NOMO-1 treated with DMSO at 0.1 percent for 48 hours (cell line): ENCODE data around the gene GOLGA3.
"Not testable (repeated sequence)": the region's sequence is repeated elsewhere in the genome, so short reads cannot be mapped to it uniquely, and the experiment has no call there.

Experiments used
- DNase-seq: peaks from one replicate; lab custom pipeline; 2025; ENCODE audit not compliant: unreplicated experiment; lab: John Stamatoyannopoulos, UW

The GOLGA3 gene

GRCh38 chr12:132813443-132813842, 15.2 kb downstream of the GOLGA3 start:
- no peak for DNase-seq

GRCh38 chr12:132812631-132813305, 15.9 kb downstream of the GOLGA3 start:
- DNase-seq, result peak; percentile 25

GRCh38 chr12:132809391-132809790, 19.3 kb downstream of the GOLGA3 start:
- DNase-seq, result not testable (repeated sequence)

GRCh38 chr12:132807295-132808092, 21.2 kb downstream of the GOLGA3 start:
- DNase-seq, result no peak

GRCh38 chr12:132806857-132807256, 21.8 kb downstream of the GOLGA3 start:
- DNase-seq, result no peak

GRCh38 chr12:132804426-132804861, 24.2 kb downstream of the GOLGA3 start:
- no peak for DNase-seq

GRCh38 chr12:132803888-132804287, 24.8 kb downstream of the GOLGA3 start:
- DNase-seq, result no peak

GRCh38 chr12:132803125-132803524, 25.5 kb downstream of the GOLGA3 start:
- DNase-seq, result no peak

- no peak for DNase-seq
Observed at GRCh38 chr12:132801741-132802140, 26.9 kb downstream of the GOLGA3 start.

- DNase-seq, result no peak
Observed at GRCh38 chr12:132798836-132799235, 29.8 kb downstream of the GOLGA3 start.

GRCh38 chr12:132797820-132798570, 30.7 kb downstream of the GOLGA3 start:
- DNase-seq, result no peak

GRCh38 chr12:132795847-132796246, 32.8 kb downstream of the GOLGA3 start:
- no peak for DNase-seq

- DNase-seq, result not testable (repeated sequence)
Observed at GRCh38 chr12:132791940-132792339, 36.7 kb downstream of the GOLGA3 start.

- DNase-seq, result no peak
Observed at GRCh38 chr12:132789099-132789471, 39.6 kb downstream of the GOLGA3 start.

GRCh38 chr12:132788375-132789098, 40.1 kb downstream of the GOLGA3 start:
- DNase-seq, result no peak

GRCh38 chr12:132787877-132788276, 40.8 kb downstream of the GOLGA3 start:
- DNase-seq, result no peak

- DNase-seq, result no peak
Observed at GRCh38 chr12:132786192-132786591, 42.5 kb downstream of the GOLGA3 start.

GRCh38 chr12:132784580-132784979, 44.1 kb downstream of the GOLGA3 start:
- DNase-seq, result no peak

- DNase-seq, result no peak
Observed at GRCh38 chr12:132783917-132784531, 44.6 kb downstream of the GOLGA3 start.

- no peak for DNase-seq
Observed at GRCh38 chr12:132781938-132782337, 46.7 kb downstream of the GOLGA3 start.
